HG03565 (cell line): ENCODE results near the gene PLXNA4.

Experiments
- ATAC-seq: cut with Tn5 transposase; IDR thresholded peaks from one replicate; pipeline ENCODE4 v1.9.1; 2021; ENCODE audit warnings: mild to moderate bottlenecking, moderate library complexity; ENCODE audit not compliant: unreplicated experiment

The PLXNA4 gene

GRCh38 chr7:132476541-132476940, 99.7 kb downstream of the PLXNA4 start:
- no peak for ATAC-seq

- ATAC-seq: no peak
These were observed 100.6 kb downstream of the PLXNA4 start for GRCh38 chr7:132475669-132476116.

GRCh38 chr7:132475037-132475668, 101.1 kb downstream of the PLXNA4 start:
- no peak for ATAC-seq

- ATAC-seq: no peak
These were observed 103.7 kb downstream of the PLXNA4 start for GRCh38 chr7:132472463-132473120.

GRCh38 chr7:132471515-132471914, 104.8 kb downstream of the PLXNA4 start:
- no peak for ATAC-seq

GRCh38 chr7:132469681-132470080, 106.6 kb downstream of the PLXNA4 start:
- ATAC-seq: no peak

- ATAC-seq: no peak
These were observed 107.0 kb downstream of the PLXNA4 start for GRCh38 chr7:132469264-132469663.

GRCh38 chr7:132466367-132466766, 109.9 kb downstream of the PLXNA4 start:
- no peak for ATAC-seq

- no peak for ATAC-seq
These were observed 110.8 kb downstream of the PLXNA4 start for GRCh38 chr7:132465516-132465915.

GRCh38 chr7:132464740-132465139, 111.5 kb downstream of the PLXNA4 start:
- no peak for ATAC-seq

- ATAC-seq: no peak
These were observed 112.3 kb downstream of the PLXNA4 start for GRCh38 chr7:132463922-132464321.

GRCh38 chr7:132462478-132462877, 113.8 kb downstream of the PLXNA4 start:
- no peak for ATAC-seq

- no peak for ATAC-seq
These were observed 115.2 kb downstream of the PLXNA4 start for GRCh38 chr7:132461032-132461592.

GRCh38 chr7:132458729-132459128, 117.5 kb downstream of the PLXNA4 start:
- ATAC-seq: no peak

- ATAC-seq: no peak
These were observed 118.6 kb downstream of the PLXNA4 start for GRCh38 chr7:132457658-132458057.

GRCh38 chr7:132456418-132456817, 119.9 kb downstream of the PLXNA4 start:
- no peak for ATAC-seq

GRCh38 chr7:132455378-132455777, 120.9 kb downstream of the PLXNA4 start:
- ATAC-seq: no peak

- ATAC-seq: no peak
These were observed 122.4 kb downstream of the PLXNA4 start for GRCh38 chr7:132453826-132454225.

- no peak for ATAC-seq
These were observed 125.1 kb downstream of the PLXNA4 start for GRCh38 chr7:132451161-132451560.

- ATAC-seq: no peak
These were observed 125.6 kb downstream of the PLXNA4 start for GRCh38 chr7:132450696-132451095.

- no peak for ATAC-seq
These were observed 126.1 kb downstream of the PLXNA4 start for GRCh38 chr7:132450188-132450587.

- ATAC-seq: no peak
These were observed 129.5 kb downstream of the PLXNA4 start for GRCh38 chr7:132446666-132447278.
